HG03039 (cell line): ENCODE data around the gene RBFOX1.

Experiments
- ATAC-seq: cut with Tn5 transposase; IDR thresholded peaks from one replicate; pipeline ENCODE4 v1.9.1; 2021; ENCODE audit warnings: mild to moderate bottlenecking, moderate library complexity; ENCODE audit not compliant: unreplicated experiment

Gene RBFOX1

GRCh38 chr16:7334801-7335560 is 2.3 kb downstream of the RBFOX1 start:
- ATAC-seq = no peak

- no peak for ATAC-seq
Measured at GRCh38 chr16:7335991-7336634, 3.5 kb downstream of the RBFOX1 start.

- ATAC-seq = no peak
Measured at GRCh38 chr16:7336742-7337141, 4.1 kb downstream of the RBFOX1 start.

GRCh38 chr16:7338826-7339225 is 6.2 kb downstream of the RBFOX1 start:
- no peak for ATAC-seq

- no peak for ATAC-seq
Measured at GRCh38 chr16:7339700-7340099, 7.1 kb downstream of the RBFOX1 start.

- ATAC-seq = no peak
Measured at GRCh38 chr16:7340938-7341337, 8.3 kb downstream of the RBFOX1 start.

- ATAC-seq = no peak
Measured at GRCh38 chr16:7342598-7342997, 10.0 kb downstream of the RBFOX1 start.

GRCh38 chr16:7343243-7343642 is 10.6 kb downstream of the RBFOX1 start:
- no peak for ATAC-seq

GRCh38 chr16:7344830-7345780 is 12.5 kb downstream of the RBFOX1 start:
- no peak for ATAC-seq

GRCh38 chr16:7350806-7351205 is 18.2 kb downstream of the RBFOX1 start:
- no peak for ATAC-seq

- no peak for ATAC-seq
Measured at GRCh38 chr16:7351610-7352510, 19.2 kb downstream of the RBFOX1 start.

- no peak for ATAC-seq
Measured at GRCh38 chr16:7355758-7356157, 23.1 kb downstream of the RBFOX1 start.

- ATAC-seq = no peak
Measured at GRCh38 chr16:7361416-7362129, 28.9 kb downstream of the RBFOX1 start.

- no peak for ATAC-seq
Measured at GRCh38 chr16:7362231-7362630, 29.6 kb downstream of the RBFOX1 start.

GRCh38 chr16:7363422-7364417 is 31.1 kb downstream of the RBFOX1 start:
- ATAC-seq = no peak

- ATAC-seq = no peak
Measured at GRCh38 chr16:7366041-7366440, 33.4 kb downstream of the RBFOX1 start.

- ATAC-seq = no peak
Measured at GRCh38 chr16:7366993-7367880, 34.6 kb downstream of the RBFOX1 start.

- no peak for ATAC-seq
Measured at GRCh38 chr16:7369204-7369603, 36.6 kb downstream of the RBFOX1 start.
